Right lobe of liver (tissue), 4 donors: ENCODE results near the gene ATP8B3.

Experiments used
- CTCF ChIP-seq, 4 donors: fragments of 200-600 bp in 3 of 4; fragments of 450-650 bp in 1 of 4; IDR thresholded peaks; one replicate each; pipeline versions ENCODE4 v1.5.1 to v1.8.0; 2016 to 2022; ENCODE audit warnings: antibody characterized with exemption in 4 of 4, mild to moderate bottlenecking in 2 of 4
- POLR2A ChIP-seq: fragments of 450-650 bp; IDR thresholded peaks from one replicate; pipeline ENCODE4 v1.6.1; 2017; ENCODE audit warnings: antibody characterized with exemption, mild to moderate bottlenecking
- donor health status: DM: no; HTN: no; CAD: no.
- donor health status: DM: no; HTN: no; CAD: no.
- donor health status: DM: no; HTN: yes; CAD: no.

DNA sequence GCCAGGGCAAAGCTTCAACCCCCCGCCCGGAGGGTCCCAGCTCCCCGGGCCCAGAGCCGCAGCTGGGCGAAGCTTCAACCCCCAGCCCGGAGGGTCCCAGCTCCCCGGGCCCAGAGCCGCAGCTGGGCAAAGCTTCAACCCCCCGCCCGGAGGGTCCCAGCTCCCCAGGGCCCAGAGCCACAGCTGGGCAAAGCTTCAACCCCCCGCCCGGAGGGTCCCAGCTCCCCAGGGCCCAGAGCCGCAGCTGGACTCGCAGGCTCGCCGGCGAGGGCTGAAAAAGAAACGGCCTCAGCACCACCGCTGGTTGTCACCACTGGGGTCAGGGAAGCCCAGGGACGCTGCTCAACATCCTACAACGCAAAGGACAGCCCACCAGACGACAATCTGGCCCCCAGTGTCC lies 31.0 kb upstream of the ATP8B3 start:
- TF ChIP-seq CTCF (IDR thresholded peaks at IDR 0.05) (no peak), POLR2A (no peak)
